GM12878 (cell line): ENCODE results near the gene BRAF. TPM values are rescaled to one million over a fixed set of nuclear protein-coding genes. Genes with fewer than 3 reads are reported as not detected.
A peak's percentile ranks its signal among the peaks of the same experiment; 100 is the strongest.

Experiments used
- ATAC-seq: fragments of 200-7000 bp; cut with Tn5 transposase; 3 replicates; pipeline ENCODE4 v1.9.1; 2020; ENCODE audit warnings: mild to moderate bottlenecking, moderate library complexity
- BruUV-seq: library from RNA; stranded (reverse); fragments of 400-500 nt; replicated peaks from 2 replicates; lab custom pipeline; 2021; lab: Mats Ljungman, UMichigan
- CTCF ChIA-PET: fragments of 300-600 bp; sonication (Branson Sonifier 250); formaldehyde crosslinking; extraction: SDS; loops from one replicate; lab custom pipeline; 2021; ENCODE audit warnings: inconsistent platforms; lab: Yijun Ruan, JAX
- POLR2A ChIA-PET: fragments of 350-600 bp; formaldehyde crosslinking; extraction: SDS; loops from one replicate; lab custom pipeline; 2021; ENCODE audit warnings: inconsistent platforms; lab: Charles Lee
- RAD21 ChIA-PET: fragments of 300-600 bp; sonication (Branson Sonifier 250); formaldehyde crosslinking; loops from one replicate; lab custom pipeline; 2023; ENCODE audit warnings: antibody characterized with exemption; ENCODE audit not compliant: unreplicated experiment; lab: Charles Lee
- SMC1A ChIA-PET: fragments of 300-600 bp; sonication (Branson Sonifier 250); formaldehyde crosslinking; loops from one replicate; lab custom pipeline; 2023; ENCODE audit not compliant: unreplicated experiment, uncharacterized antibody; lab: Charles Lee
- DNase-seq: peaks from one replicate; pipeline ENCODE4 v3.0.0-alpha.2; 2011; ENCODE audit warnings: low read depth, low spot score
- FAIRE-seq: peaks from 3 replicates; lab custom pipeline; 2011; peaks lifted over from hg19 to GRCh38; lab: Jason Lieb, UNC
- H2AFZ ChIP-seq: 2 replicates; pipeline ENCODE4 v1.6.0; 2011; ENCODE audit warnings: low read depth, low read length, control low read depth; ENCODE audit not compliant: control insufficient read depth
- H3K27ac ChIP-seq: 2 replicates; pipeline ENCODE4 v1.5.1; 2011; ENCODE audit warnings: control low read depth; ENCODE audit not compliant: control insufficient read depth, insufficient read depth
- H3K27me3 ChIP-seq, 2 experiments: replicated peaks in 1 of 2; 2 replicates each; pipeline versions ENCODE4 v1.6.0 to v1.6.1; 2011; ENCODE audit warnings: low read length in 1 of 2; ENCODE audit not compliant: control insufficient read depth in 2 of 2, insufficient read depth in 2 of 2
- H3K36me3 ChIP-seq, 2 experiments: 2 replicates each; pipeline ENCODE4 v1.5.1; 2011; ENCODE audit warnings: low read length in 1 of 2; ENCODE audit not compliant: control insufficient read depth in 2 of 2, insufficient read depth in 2 of 2
- H3K4me1 ChIP-seq: 2 replicates; pipeline ENCODE4 v1.6.1; 2011; ENCODE audit warnings: mild to moderate bottlenecking, low read length, moderate library complexity, mixed read lengths; ENCODE audit not compliant: control insufficient read depth, insufficient read depth
- H3K4me2 ChIP-seq: 2 replicates; pipeline ENCODE4 v1.6.0; 2011; ENCODE audit warnings: control low read depth; ENCODE audit not compliant: control insufficient read depth, insufficient read depth
- H3K4me3 ChIP-seq: fragments of 200-600 bp; sonication (generic); 2 replicates; pipeline ENCODE4 v1.5.1; 2016
- H3K79me2 ChIP-seq: 2 replicates; pipeline ENCODE4 v1.6.0; 2011; ENCODE audit warnings: low read length; ENCODE audit not compliant: control insufficient read depth, insufficient read depth
- H3K9ac ChIP-seq: 2 replicates; pipeline ENCODE4 v1.8.0; 2011; ENCODE audit warnings: low read length, control low read depth, mixed read lengths; ENCODE audit not compliant: control insufficient read depth, insufficient read depth
- H3K9me3 ChIP-seq: replicated peaks from 3 replicates; pipeline ENCODE4 v1.5.1; 2011; ENCODE audit warnings: mild to moderate bottlenecking, low read length; ENCODE audit not compliant: control insufficient read depth, insufficient read depth
- H4K20me1 ChIP-seq: 2 replicates; pipeline ENCODE4 v1.6.0; 2011; ENCODE audit not compliant: control insufficient read depth, insufficient read depth
- CREB1 ChIP-seq: IDR thresholded peaks from 2 replicates; pipeline ENCODE4 v1.6.1; 2012; ENCODE audit warnings: low read depth, mild to moderate bottlenecking, inconsistent platforms
- EED ChIP-seq: sonication (generic); IDR thresholded peaks from 2 replicates; pipeline ENCODE4 v1.6.1; 2016; ENCODE audit warnings: antibody characterized with exemption, low read depth
- EGR1 ChIP-seq, 2 experiments: IDR thresholded peaks; 1 replicate in 1 of 2; 2 replicates in 1 of 2; pipeline ENCODE4 v1.6.1; 2011 to 2012; ENCODE audit warnings: low read depth in 2 of 2, low read length in 2 of 2, borderline replicate concordance in 1 of 2, mild to moderate bottlenecking in 1 of 2, moderate library complexity in 1 of 2
- JUNB ChIP-seq: IDR thresholded peaks from 2 replicates; pipeline ENCODE4 v1.6.1; 2016; ENCODE audit warnings: antibody characterized with exemption, mild to moderate bottlenecking
- NFYA ChIP-seq: IDR thresholded peaks from 2 replicates; pipeline ENCODE4 v1.6.1; 2011; ENCODE audit warnings: low read depth, mild to moderate bottlenecking, low read length, improper control_type of control experiment, borderline replicate concordance
- POLR2AphosphoS2 ChIP-seq: IDR thresholded peaks from 2 replicates; pipeline ENCODE4 v1.6.1; 2011; ENCODE audit warnings: low read depth, mild to moderate bottlenecking, low read length, improper control_type of control experiment, moderate library complexity
- RAD21 ChIP-seq: IDR thresholded peaks from 2 replicates; pipeline ENCODE4 v1.6.1; 2011; ENCODE audit warnings: mild to moderate bottlenecking, low read depth, low read length, moderate library complexity; ENCODE audit not compliant: insufficient read depth
- RB1 ChIP-seq: fragments of 450-650 bp; formaldehyde crosslinking; IDR thresholded peaks from 2 replicates; pipeline ENCODE4 v1.6.1; 2017; ENCODE audit warnings: mild to moderate bottlenecking, borderline replicate concordance
- RBBP5 ChIP-seq: fragments of 200-600 bp; sonication (generic); conservative IDR thresholded peaks from 2 replicates; pipeline ENCODE4 v1.6.1; 2016
- SMC3 ChIP-seq: IDR thresholded peaks from 2 replicates; pipeline ENCODE4 v1.6.1; 2011; ENCODE audit warnings: low read length, improper control_type of control experiment, borderline replicate concordance
- YY1 ChIP-seq: IDR thresholded peaks from 2 replicates; pipeline ENCODE4 v1.6.1; 2011; ENCODE audit warnings: low read depth, mild to moderate bottlenecking, low read length
- WGBS: methylation state at CpG from one replicate; pipeline ENCODE4 v1.1.6; 2016; ENCODE audit warnings: low lambda C conversion rate; ENCODE audit not compliant: insufficient replicate concordance, insufficient coverage; ENCODE audit errors: missing lambda C conversion rate; 5-methylcytosine and 5-hydroxymethylcytosine counted together
- in situ Hi-C: fragments of 300-500 bp; cut with MboI; formaldehyde crosslinking; loops from 9 replicates; pipeline ENCODE4 v1.14.3; 2018; ENCODE audit warnings: mixed read lengths
- intact Hi-C: fragments of 100-400 bp; cut with micrococcal nuclease; formaldehyde crosslinking; loops from one replicate; pipeline ENCODE4 v1.14.2; 2022; ENCODE audit not compliant: unreplicated experiment
- polyA plus RNA-seq, 11 experiments: library from polyadenylated mRNA; depleted of rRNA in 4 of 11; unstranded in 6 of 11; stranded (reverse) in 5 of 11; fragments of >200 nt; fragmentation: Nextera tagmentation in 4 of 11; fragmentation: Illumina TruSeq in 1 of 11; extraction: Ambion mirVana in 4 of 11; extraction: Trizol in 1 of 11; gene quantifications; 1 replicate in 1 of 11; 2 replicates in 10 of 11; pipeline versions ENCODE4 v1.2.1 to v1.2.3, GENCODE V29; 2011 to 2016; ENCODE audit warnings: inconsistent platforms in 2 of 11, missing spikeins in 2 of 11, low read depth in 1 of 11
- total RNA-seq, 4 experiments: library from RNA; depleted of rRNA in 3 of 4; stranded (reverse); fragments of >200 nt in 3 of 4; fragmentation: Illumina TruSeq in 1 of 4; extraction: Trizol in 1 of 4; gene quantifications; 2 replicates each; pipeline versions ENCODE4 v1.2.1 to v1.2.3, GENCODE V29; 2013 to 2021
- TF ChIP-seq, protein P1 (sequence below), 3 experiments: IDR thresholded peaks in 2 of 3; conservative IDR thresholded peaks in 1 of 3; 2 replicates each; pipeline ENCODE4 v1.5.1; 2011; ENCODE audit warnings: low read depth in 3 of 3, low read length in 3 of 3, mild to moderate bottlenecking in 3 of 3, control low read depth in 2 of 3, moderate library complexity in 2 of 3, inconsistent platforms in 1 of 3, mixed read lengths in 1 of 3; ENCODE audit not compliant: control insufficient read depth in 2 of 3, insufficient read depth in 1 of 3; ENCODE audit errors: extremely low read depth in 1 of 3
- TF ChIP-seq, protein P2 (sequence below): IDR thresholded peaks from 2 replicates; pipeline ENCODE4 v1.6.1; 2012; ENCODE audit warnings: low read depth, low read length, improper control_type of control experiment

Gene BRAF
- total and polyA plus RNA-seq, 10 of the 15 experiments (the other 5 are each of a cell fraction or from before 2014, with no cell fraction given): 2.6 to 31.0 (median 10.6) TPM

DNA sequence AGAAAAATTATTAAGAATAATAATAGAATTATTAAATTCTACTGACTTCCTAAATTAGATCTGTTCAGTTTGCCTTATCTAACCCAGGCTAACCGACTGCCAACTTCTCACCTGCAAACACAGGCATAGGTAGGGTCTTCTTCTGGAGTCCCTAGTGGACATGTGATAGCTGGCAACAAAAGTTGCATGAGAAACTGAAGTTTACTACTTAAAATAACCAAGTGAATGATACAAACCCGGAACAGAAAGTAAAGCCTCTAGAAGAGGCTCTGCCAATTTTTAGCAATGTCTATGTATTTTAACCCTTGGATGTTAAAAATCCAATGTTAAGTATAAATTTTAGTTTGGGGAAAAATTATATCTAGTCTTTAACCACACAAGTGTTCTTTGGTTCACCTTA is 190.6 kb downstream of the BRAF start (continued):
- TF ChIP-seq RBBP5: no peak
- TF ChIP-seq, all 136 proteins: peak for 0

DNA sequence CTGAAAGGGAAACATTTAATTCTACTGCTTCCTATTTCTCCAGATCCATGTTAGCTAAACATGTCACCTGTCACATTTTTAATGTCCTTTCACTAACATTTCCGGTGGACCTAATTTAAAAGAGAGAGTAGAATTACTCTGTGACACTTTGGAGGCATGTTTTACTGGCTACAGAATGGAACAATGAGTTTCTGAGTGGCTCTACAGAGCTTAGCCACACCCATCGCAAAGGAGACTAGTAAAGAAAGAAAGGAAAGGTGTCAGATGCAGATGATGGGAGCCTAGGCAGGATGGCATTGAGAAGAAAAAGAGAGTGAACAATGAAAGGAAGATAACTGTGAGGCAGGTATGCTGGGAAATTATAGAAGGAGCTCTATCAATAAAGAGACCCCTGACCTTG is 192.3 kb downstream of the BRAF start:
- no peak for DNase-seq
- no TSS peak for BruUV-seq
- CTCF ChIA-PET: no interaction called here
- SMC1A ChIA-PET: interaction anchor here (1.3 kb wide), 1 partner anchor 11 kb away, joined by 3 read pairs; no protein-coding TSS in a partner anchor
- Histone ChIP-seq H3K36me3 (no peaks in the 10 kb centered on the region; a peak in 2 of 4 replicates), H3K9me3 (no peaks in the 10 kb centered on the region), H4K20me1 (no peaks in the 10 kb centered on the region), H3K4me2 (no peak overlapping the region), H3K27ac (no peak overlapping the region), H2AFZ (no peak overlapping the region), H3K4me3 (no peak overlapping the region), H3K9ac (no peak overlapping the region), H3K4me1 (no peaks in the 10 kb centered on the region), H3K79me2 (no peaks in the 10 kb centered on the region), H3K27me3 (no peaks in the 10 kb centered on the region)
- no peak for ATAC-seq
- WGBS: 100% methylated on average over 2 of the region's 2 CpGs
- TF ChIP-seq EGR1 (IDR thresholded peaks at IDR 0.05; ENCODE audit: borderline replicate concordance in 1 of 2, low read depth in 2 of 2, low read length in 2 of 2) (no peak), NFYA (no peak)
- intact Hi-C loops: no loop called here
- POLR2A ChIA-PET: no interaction called here
- RAD21 ChIA-PET: no interaction called here
- in situ Hi-C loops: no loop called here
- no peak for FAIRE-seq

DNA sequence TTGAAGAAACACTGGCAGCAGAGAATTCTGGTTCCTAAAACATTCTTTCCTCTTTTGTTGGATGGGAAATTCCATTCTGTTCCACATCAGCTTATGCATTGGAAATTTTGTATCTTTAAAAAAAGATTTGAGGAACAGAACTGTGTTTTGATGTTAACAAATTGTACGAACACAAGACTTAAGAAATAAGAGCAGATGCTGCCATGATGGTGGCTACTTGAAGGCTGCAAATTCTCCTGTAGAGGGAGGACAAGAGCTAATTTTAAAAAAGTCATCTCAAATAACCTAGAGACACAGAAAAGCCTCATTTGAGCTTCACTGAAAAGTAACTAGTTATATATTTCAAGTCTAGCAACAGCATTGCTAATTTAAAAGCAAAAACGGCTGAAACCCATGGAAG is 198.4 kb downstream of the BRAF start:
- ChIA-PET RAD21 (interaction anchor here (0.6 to 1.5 kb wide), 3 partner anchors 50 to 289 kb away, joined by 3 to 5 read pairs (median 3); partner anchors contain the start of gene MRPS33), POLR2A (interaction anchor here (0.6 kb wide), 1 partner anchor 387 kb away, joined by 4 read pairs; no protein-coding TSS in a partner anchor), CTCF (interaction anchor here (0.6 to 1.9 kb wide), 8 partner anchors 9 to 1036 kb away, joined by 3 to 10 read pairs (median 5); partner anchors contain the start of gene MRPS33), SMC1A (interaction anchor here (0.6 to 1.3 kb wide), 8 partner anchors 12 to 443 kb away, joined by 3 to 5 read pairs (median 4); partner anchors contain the start of gene NDUFB2)
- H3K79me2 ChIP-seq: no peaks in the 10 kb centered on the region
- no TSS peak for BruUV-seq
- ATAC-seq: no peak
- no peaks in the 10 kb centered on the region for H3K27me3 ChIP-seq
- intact Hi-C loops (no loop called here), in situ Hi-C loops (no loop called here)
- no peak overlapping the region for H2AFZ ChIP-seq
- H3K4me3 ChIP-seq: no peak overlapping the region
- H3K9me3 ChIP-seq: no peaks in the 10 kb centered on the region
- no peaks in the 10 kb centered on the region for H3K4me1 ChIP-seq
- H3K9ac ChIP-seq: no peak overlapping the region
- no peaks in the 10 kb centered on the region; the same call in 1 of the 2 replicates for H4K20me1 ChIP-seq
- WGBS: 72% methylated on average over 2 of the region's 2 CpGs
- no peak overlapping the region for H3K27ac ChIP-seq
- no peaks in the 10 kb centered on the region for H3K36me3 ChIP-seq
- DNase-seq: no peak
- FAIRE-seq: peak; percentile 7
- H3K4me2 ChIP-seq: no peak overlapping the region
- TF ChIP-seq SMC3 (peak; percentile 17; the same call in 1 of the 2 replicates), CREB1 (no peak), RAD21 (peak; percentile 34; the same call in 1 of the 2 replicates), RB1 (no peak), JUNB (no peak), POLR2AphosphoS2 (no peak), EED (no peak), YY1 (0 out of 2 replicates have a peak, but pooled peaks have one; percentile 11)
- TF ChIP-seq, protein P1, sequence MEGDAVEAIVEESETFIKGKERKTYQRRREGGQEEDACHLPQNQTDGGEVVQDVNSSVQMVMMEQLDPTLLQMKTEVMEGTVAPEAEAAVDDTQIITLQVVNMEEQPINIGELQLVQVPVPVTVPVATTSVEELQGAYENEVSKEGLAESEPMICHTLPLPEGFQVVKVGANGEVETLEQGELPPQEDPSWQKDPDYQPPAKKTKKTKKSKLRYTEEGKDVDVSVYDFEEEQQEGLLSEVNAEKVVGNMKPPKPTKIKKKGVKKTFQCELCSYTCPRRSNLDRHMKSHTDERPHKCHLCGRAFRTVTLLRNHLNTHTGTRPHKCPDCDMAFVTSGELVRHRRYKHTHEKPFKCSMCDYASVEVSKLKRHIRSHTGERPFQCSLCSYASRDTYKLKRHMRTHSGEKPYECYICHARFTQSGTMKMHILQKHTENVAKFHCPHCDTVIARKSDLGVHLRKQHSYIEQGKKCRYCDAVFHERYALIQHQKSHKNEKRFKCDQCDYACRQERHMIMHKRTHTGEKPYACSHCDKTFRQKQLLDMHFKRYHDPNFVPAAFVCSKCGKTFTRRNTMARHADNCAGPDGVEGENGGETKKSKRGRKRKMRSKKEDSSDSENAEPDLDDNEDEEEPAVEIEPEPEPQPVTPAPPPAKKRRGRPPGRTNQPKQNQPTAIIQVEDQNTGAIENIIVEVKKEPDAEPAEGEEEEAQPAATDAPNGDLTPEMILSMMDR (IDR thresholded peaks at IDR 0.05 in 2 of 3, conservative IDR thresholded peaks at IDR 0.05 in 1 of 3; ENCODE audit: control insufficient read depth in 2 of 3, extremely low read depth in 1 of 3, insufficient read depth in 1 of 3, low read depth in 3 of 3, low read length in 3 of 3): peak; percentile 16 to 31 (median 29); a peak in 4 of 6 replicates
- TF ChIP-seq, protein P2, sequence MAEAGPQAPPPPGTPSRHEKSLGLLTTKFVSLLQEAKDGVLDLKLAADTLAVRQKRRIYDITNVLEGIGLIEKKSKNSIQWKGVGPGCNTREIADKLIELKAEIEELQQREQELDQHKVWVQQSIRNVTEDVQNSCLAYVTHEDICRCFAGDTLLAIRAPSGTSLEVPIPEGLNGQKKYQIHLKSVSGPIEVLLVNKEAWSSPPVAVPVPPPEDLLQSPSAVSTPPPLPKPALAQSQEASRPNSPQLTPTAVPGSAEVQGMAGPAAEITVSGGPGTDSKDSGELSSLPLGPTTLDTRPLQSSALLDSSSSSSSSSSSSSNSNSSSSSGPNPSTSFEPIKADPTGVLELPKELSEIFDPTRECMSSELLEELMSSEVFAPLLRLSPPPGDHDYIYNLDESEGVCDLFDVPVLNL: no peak
